OCI-LY7 (cell line): Measurements from ENCODE around the gene ITGB2.
"Not testable (repeated sequence)": the region's sequence is repeated elsewhere in the genome, so short reads cannot be mapped to it uniquely, and the experiment has no call there.

Experiments
- EZH2phosphoT487 ChIP-seq: fragments of 200-600 bp; sonication (generic); IDR thresholded peaks from 2 replicates; pipeline ENCODE4 v1.6.1; 2018; ENCODE audit warnings: low read depth, borderline replicate concordance, mild to moderate bottlenecking, mixed run types, antibody characterized with exemption, low read length, moderate library complexity, mixed read lengths
- TF ChIP-seq, protein P1 (sequence below): fragments of 200-600 bp; sonication (generic); conservative IDR thresholded peaks from 2 replicates; pipeline ENCODE4 v1.5.1; 2014; ENCODE audit warnings: mild to moderate bottlenecking, antibody characterized with exemption, low read length, moderate library complexity, mixed read lengths

DNA sequence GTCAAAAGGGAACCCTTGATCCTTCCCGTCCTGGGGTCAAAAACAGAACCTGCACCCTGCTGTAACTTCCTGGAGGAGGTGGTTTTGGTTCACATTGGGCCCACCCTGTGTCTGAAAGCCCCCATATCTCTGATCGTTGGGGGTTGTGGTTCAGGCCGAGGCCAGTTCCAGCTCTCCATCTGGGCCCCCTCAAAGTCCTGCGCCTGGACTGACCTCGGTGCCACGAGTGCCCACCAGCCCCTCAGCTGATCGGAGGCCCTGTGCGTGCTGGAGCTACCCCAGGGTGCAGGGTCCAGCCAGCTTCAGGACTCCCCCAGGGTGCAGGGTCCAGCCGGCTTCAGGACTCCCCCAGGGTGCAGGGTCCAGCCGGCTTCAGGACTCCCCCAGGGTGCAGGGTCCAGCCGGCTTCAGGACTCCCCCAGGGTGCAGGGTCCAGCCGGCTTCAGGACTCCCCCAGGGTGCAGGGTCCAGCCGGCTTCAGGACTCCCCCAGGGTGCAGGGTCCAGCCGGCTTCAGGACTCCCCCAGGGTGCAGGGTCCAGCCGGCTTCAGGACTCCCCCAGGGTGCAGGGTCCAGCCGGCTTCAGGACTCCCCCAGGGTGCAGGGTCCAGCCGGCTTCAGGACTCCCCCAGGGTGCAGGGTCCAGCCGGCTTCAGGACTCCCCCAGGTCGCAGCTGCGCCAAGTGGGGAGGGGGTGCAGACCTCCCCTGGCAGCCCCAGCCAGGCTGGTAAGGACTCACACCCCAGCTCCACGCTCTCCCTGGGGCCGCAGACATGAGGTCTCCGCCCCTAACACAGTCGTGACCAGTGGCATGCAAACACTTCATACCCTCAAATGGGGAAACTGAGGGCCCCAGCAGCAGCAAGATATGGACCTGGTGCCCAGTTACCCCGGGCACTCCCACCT, 7.9 kb downstream of the ITGB2 start:
- TF ChIP-seq, protein P1, sequence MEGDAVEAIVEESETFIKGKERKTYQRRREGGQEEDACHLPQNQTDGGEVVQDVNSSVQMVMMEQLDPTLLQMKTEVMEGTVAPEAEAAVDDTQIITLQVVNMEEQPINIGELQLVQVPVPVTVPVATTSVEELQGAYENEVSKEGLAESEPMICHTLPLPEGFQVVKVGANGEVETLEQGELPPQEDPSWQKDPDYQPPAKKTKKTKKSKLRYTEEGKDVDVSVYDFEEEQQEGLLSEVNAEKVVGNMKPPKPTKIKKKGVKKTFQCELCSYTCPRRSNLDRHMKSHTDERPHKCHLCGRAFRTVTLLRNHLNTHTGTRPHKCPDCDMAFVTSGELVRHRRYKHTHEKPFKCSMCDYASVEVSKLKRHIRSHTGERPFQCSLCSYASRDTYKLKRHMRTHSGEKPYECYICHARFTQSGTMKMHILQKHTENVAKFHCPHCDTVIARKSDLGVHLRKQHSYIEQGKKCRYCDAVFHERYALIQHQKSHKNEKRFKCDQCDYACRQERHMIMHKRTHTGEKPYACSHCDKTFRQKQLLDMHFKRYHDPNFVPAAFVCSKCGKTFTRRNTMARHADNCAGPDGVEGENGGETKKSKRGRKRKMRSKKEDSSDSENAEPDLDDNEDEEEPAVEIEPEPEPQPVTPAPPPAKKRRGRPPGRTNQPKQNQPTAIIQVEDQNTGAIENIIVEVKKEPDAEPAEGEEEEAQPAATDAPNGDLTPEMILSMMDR, result not testable (repeated sequence)
- not testable (repeated sequence) for TF ChIP-seq EZH2phosphoT487
